ENCODE results near the gene PTPRD.
"Not testable (repeated sequence)": the region's sequence is repeated elsewhere in the genome, so short reads cannot be mapped to it uniquely, and the experiment has no call there.

PTPRD gene

DNA sequence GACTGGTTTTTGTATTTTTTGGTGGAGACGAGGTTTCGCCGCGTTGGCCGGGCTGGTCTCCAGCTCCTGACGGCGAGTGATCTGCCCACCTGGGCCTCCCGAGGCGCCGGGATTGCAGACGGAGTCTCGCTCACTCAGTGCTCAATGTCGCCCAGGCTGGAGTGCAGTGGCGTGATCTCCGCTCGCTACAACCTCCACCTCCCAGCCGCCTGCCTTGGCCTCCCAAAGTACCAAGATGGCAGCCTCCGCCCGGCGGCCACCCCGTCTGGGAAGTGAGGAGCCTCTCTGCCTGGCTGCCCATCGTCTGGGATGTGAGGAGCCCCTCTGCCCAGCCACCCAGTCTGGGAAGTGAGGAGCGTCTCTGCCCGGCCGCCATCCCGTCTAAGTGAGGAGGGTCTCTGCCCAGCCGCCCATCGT lies 163.6 kb downstream of the PTPRD start:
- not testable (repeated sequence) for DNase-seq

GRCh38 chr9:10447036-10447435 lies 165.8 kb downstream of the PTPRD start:
- no peak for DNase-seq

GRCh38 chr9:10443868-10444204 lies 169.0 kb downstream of the PTPRD start:
- no peak for DNase-seq

- DNase-seq = no peak
Observed at GRCh38 chr9:10443181-10443867, 169.5 kb downstream of the PTPRD start.

GRCh38 chr9:10438955-10439354 lies 173.8 kb downstream of the PTPRD start:
- no peak for DNase-seq

GRCh38 chr9:10436756-10437155 lies 176.0 kb downstream of the PTPRD start:
- DNase-seq = no peak

DNA sequence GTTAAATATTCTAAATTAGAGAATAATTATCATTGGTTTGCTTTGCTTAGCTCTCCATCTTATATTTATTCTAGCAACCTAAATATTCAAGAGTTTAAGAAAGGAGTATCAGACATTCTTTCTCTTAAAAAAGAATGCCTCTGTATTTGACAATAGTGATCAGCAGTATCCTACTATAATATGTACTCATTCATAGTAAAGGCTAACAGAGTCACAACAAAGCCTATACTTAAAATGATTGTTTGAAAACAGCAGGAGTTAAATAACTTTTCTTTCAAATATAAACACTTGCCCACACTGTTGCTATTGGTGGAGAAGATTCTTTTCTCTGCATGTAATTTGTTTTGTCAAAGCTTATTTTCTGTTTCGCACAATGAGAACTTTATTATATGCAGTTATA lies 178.4 kb downstream of the PTPRD start:
- DNase-seq = no peak

DNA sequence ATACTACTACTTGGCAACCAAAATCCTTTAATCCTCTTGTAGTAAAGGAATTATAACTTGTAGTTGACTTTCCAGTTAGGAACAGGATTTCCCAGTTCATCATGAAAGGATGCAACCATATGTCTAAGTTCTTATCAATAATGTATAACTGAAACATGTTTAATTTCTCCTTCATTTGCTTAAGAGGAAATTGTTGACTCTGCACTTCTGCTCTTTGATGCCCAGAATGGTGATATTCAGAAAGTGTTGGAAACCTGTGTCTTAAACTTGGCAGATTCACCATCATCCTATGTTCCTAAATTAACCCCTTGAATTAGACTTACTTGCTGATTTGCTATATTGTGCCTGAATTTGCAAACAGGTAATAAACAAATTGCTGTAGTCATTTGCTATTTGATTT lies 201.5 kb downstream of the PTPRD start:
- DNase-seq = no peak

- DNase-seq = no peak
Observed at GRCh38 chr9:10403283-10403682, 209.5 kb downstream of the PTPRD start.

DNA sequence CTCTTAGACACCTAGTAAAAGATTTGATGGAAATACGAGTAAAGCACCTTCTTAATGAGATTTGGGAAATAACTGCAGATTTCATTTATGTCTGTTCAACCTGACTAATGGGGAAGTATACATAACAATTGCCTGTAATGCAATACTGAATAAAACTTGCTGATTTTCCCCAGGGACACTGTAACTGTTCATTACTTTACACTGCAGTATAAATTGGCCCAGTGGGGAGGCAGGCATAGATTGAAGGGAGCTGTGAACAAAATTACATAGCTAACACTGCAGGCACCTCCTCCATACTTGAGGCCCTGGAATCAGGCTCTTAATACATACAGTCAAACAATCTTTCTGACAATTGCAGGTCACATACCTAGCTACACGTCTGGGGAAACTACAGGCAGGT lies 216.2 kb downstream of the PTPRD start:
- no peak for DNase-seq

DNA sequence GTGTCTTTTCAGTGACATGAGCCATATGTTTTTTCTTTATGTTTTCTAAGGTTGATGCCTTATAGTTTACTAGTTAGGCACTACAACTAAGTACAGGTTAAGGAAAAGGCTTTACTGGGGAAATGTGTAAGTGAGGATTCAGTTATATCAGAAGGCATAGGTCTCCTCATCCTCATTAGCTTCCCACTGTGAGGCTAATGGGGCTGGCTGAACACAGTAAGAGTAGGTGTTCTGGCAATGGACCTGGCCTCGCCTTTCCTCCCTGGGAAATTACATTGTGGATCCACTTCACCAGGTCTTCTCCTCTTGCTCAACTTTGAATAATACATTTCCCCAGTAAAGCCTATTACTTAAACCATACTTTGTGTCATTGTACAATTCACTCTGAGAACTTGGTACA lies 225.5 kb downstream of the PTPRD start:
- no peak for DNase-seq

DNA sequence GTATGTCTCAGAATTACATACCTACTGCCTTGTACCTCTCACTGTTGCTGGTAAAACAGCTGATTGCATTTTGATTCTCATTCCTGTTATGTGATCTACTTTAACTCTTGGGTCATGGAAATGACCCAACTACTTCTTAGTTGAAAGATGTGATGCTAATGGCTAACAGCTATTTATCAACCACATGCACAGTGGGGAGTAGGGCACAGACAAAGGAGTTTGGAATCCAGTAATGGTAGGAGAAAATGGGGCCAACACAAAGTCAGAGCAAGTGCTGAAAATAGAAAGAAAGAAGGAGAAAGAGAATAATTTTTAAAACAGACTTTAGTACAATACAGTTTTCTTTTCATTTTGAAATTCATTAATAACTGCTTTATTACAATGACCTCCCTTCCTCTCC lies 241.0 kb downstream of the PTPRD start:
- no peak for DNase-seq

DNA sequence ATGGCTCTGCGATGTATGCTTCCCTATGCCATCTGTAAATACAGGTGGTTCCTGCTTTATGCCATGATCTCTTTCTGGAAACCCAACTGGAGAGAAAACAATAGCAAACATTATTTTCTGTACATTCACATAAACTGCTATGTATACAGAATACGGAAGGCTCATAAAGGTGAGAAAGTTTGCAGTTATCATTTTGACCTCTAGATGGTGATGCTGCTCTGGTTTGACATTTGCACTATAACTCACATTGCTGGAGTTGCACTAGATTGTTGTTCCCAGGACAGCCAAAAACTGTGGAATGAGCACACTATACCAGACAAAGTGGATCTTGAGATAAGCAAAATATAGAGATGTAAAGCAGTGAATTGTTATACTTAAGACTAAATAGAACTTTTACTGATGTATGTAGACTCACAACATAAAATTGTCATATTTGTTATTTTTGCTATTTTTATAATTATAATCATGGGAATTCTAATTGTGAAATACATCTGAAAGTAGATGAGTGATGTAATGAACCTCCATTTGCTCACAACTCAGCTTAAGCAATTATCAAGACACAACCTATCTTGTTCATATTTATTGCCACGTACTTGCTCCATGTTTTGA lies 246.5 kb downstream of the PTPRD start:
- no peak for DNase-seq

- no peak for DNase-seq
Observed at GRCh38 chr9:10354591-10354990, 258.2 kb downstream of the PTPRD start.

DNA sequence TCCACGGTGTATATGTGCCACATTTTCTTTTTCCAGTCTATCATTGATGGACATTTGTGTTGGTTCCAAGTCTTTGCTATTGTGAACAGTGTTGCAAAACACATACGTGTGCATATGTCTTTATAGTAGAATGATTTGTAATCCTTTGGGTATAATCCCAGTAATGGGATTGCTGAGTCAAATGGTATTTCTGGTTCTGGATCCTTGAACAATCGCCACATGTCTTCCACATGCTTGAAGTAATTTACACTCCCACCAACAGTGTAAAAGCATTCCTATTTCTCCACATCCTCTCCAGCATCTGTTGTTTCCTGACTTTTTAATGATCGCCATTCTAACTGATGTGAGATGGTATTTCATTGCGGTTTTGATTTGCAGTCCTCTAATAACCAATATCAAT lies 267.2 kb downstream of the PTPRD start:
- not testable (repeated sequence) for DNase-seq

DNA sequence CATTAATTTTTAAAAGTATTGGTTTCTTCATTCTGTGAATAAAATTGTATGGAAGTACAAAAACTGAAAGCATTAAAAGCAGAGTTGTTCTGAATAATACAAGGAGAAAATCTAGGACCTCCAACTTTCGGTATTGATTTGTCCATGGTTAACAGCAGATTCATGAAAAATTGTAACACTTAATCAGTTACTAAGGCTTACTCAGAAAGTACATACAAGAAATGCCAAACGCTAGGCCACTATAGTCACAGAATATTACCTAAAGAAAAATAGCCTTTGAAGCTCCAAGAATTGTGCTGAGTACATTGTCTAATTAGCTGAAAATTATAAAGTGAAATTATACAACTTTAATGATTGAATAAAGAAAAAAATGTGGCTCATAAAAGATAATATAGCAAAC lies 271.7 kb downstream of the PTPRD start:
- no peak for DNase-seq

GRCh38 chr9:10339152-10339551 lies 273.6 kb downstream of the PTPRD start:
- DNase-seq = no peak

GRCh38 chr9:10331157-10331556 lies 281.6 kb downstream of the PTPRD start:
- no peak for DNase-seq

DNA sequence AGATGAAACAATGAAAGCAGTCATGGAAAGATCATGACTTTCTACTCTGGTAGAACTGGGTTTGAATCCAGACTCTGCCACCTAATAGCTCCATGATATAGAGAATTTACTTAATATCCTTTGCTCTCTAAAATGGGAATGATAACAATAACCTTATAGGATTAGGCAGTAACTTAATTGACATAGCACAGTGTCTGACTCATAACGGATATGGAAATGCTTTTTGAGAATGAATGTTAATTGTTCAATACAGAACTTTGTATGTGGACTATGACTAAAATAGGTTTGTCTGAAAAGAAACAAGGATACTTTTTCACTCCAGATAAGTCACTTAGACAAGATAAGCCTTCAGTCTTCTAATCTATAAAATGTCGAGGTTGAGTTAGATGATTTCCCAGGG lies 330.7 kb downstream of the PTPRD start:
- DNase-seq = no peak

- DNase-seq = no peak
Observed at GRCh38 chr9:10274988-10275387, 337.8 kb downstream of the PTPRD start.

DNA sequence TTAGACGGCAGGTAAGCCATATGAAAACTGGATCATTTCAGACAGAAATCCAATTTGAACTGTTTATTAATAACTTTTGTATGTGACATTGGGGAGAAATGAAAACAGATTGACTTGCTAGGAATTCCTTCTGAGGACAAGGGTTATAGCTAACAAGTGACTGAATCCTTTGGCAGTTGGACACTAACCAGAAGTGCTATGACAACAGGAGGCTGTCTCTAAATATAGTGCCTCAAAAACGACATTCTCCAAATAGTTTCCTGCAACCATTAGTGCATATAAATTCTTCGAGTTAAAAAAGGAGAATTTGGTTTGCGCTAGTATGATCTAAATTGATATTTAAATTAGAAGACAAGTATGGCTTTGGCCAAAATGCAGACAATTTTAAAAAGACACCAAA lies 338.6 kb downstream of the PTPRD start:
- no peak for DNase-seq

DNA sequence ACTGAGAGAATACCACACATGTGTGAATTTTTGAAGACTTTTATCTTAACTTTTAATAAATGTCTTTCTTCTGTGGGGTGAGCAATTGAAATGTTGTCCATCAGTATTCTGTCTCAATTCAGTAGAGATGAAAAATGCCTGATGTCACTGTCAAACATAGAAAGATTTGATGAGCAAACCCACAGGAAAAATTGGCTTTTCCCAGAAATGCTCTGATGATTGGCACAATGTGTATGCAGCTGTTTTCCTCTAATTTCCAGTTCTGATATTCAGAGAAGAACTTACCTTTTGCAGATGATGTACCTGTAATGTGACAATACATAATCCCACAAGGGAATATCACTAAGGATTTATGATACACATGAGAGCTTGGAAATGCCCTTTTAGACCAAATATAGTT lies 340.0 kb downstream of the PTPRD start:
- no peak for DNase-seq

GRCh38 chr9:10268531-10269485 lies 344.0 kb downstream of the PTPRD start:
- no peak for DNase-seq

DNA sequence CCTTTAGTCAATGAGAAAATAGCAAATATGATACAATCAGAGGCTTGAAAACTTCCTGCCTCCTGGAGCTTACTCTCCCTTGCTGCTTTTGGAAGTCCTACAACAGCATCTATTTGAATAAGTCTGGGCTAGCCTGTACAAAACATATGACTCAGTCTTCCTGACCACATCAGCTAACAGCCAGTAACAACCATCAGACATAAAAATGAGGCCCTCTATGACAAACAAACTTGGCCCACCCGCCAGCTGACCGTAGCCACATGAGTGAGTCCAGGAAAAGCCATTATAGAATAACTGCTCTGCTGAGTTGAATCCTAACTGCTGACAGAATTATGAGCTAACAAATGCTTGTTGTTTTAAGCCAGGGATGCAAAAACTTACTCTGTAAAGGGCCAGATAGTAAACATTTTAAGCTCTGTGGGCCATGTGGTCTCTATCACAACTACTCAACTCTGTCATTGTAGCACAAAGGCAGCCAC lies 347.6 kb downstream of the PTPRD start:
- no peak for DNase-seq

All from SW 1271 (cell line).